Right hindlimb (tissue), 1 donor: Measurements from ENCODE around the gene RET.
"Not testable (repeated sequence)": the region's sequence is repeated elsewhere in the genome, so short reads cannot be mapped to it uniquely, and the experiment has no call there.

ENCODE experiments used
- DNase-seq: peaks from one replicate; pipeline ENCODE4 v3.0.0-alpha.2; 2018

RET gene

GRCh38 chr10:43079856-43080255 lies 3.0 kb downstream of the RET start:
- DNase-seq: no peak

GRCh38 chr10:43082087-43082486 lies 5.2 kb downstream of the RET start:
- no peak for DNase-seq

GRCh38 chr10:43082746-43083145 lies 5.9 kb downstream of the RET start:
- DNase-seq: peak; percentile 53

GRCh38 chr10:43083764-43084163 lies 6.9 kb downstream of the RET start:
- DNase-seq: no peak

GRCh38 chr10:43084812-43085211 lies 7.9 kb downstream of the RET start:
- DNase-seq: no peak

GRCh38 chr10:43086321-43086942 lies 9.6 kb downstream of the RET start:
- no peak for DNase-seq

GRCh38 chr10:43089519-43089918 lies 12.7 kb downstream of the RET start:
- no peak for DNase-seq

GRCh38 chr10:43090188-43090587 lies 13.3 kb downstream of the RET start:
- no peak for DNase-seq

GRCh38 chr10:43090664-43091063 lies 13.8 kb downstream of the RET start:
- DNase-seq: no peak

GRCh38 chr10:43091846-43092245 lies 15.0 kb downstream of the RET start:
- DNase-seq: no peak

GRCh38 chr10:43093423-43094076 lies 16.7 kb downstream of the RET start:
- no peak for DNase-seq

GRCh38 chr10:43094085-43094484 lies 17.2 kb downstream of the RET start:
- no peak for DNase-seq

GRCh38 chr10:43099339-43099738 lies 22.5 kb downstream of the RET start:
- not testable (repeated sequence) for DNase-seq

- no peak for DNase-seq
Measured at GRCh38 chr10:43099928-43100327, 23.1 kb downstream of the RET start.

- no peak for DNase-seq
Measured at GRCh38 chr10:43100366-43100765, 23.5 kb downstream of the RET start.

GRCh38 chr10:43102063-43102828 lies 25.4 kb downstream of the RET start:
- no peak for DNase-seq

GRCh38 chr10:43105102-43105955 lies 28.5 kb downstream of the RET start:
- DNase-seq: peak; percentile 85

GRCh38 chr10:43105956-43106229 lies 29.0 kb downstream of the RET start:
- DNase-seq: no peak

GRCh38 chr10:43106256-43107091 lies 29.6 kb downstream of the RET start:
- no peak for DNase-seq

GRCh38 chr10:43108951-43109350 lies 32.1 kb downstream of the RET start:
- DNase-seq: no peak

- DNase-seq: no peak
Measured at GRCh38 chr10:43109671-43110249, 32.9 kb downstream of the RET start.
